ENCODE measurements around the gene ARHGEF11. TPM values are rescaled to one million over a fixed set of nuclear protein-coding genes. Genes with fewer than 3 reads are reported as not detected.

The ARHGEF11 gene
- total RNA-seq, 1 experiment from 2014 or later: 0.11 TPM

GRCh38 chr1:156995412-156995811 is 50.1 kb downstream of the ARHGEF11 start:
- Histone ChIP-seq H3K36me3 (ENCODE audit: insufficient read depth, low read length) (no peaks in the 10 kb centered on the region), H3K9me2 (replicated peaks; ENCODE audit: insufficient read depth, low read length) (no peaks in the 10 kb centered on the region), H3K9ac (ENCODE audit: low read length) (no peak overlapping the region), H3K4me1 (ENCODE audit: low read length) (no peaks in the 10 kb centered on the region), H3K27ac (ENCODE audit: low read length) (no peak overlapping the region), H3K4me3 (ENCODE audit: low read length) (no peak overlapping the region), H3K9me3 (ENCODE audit: low read length) (no peaks in the 10 kb centered on the region), H2AFZ (ENCODE audit: low read length) (no peak overlapping the region), H4K20me1 (ENCODE audit: insufficient read depth, low read depth, low read length) (no peaks in the 10 kb centered on the region), H3K79me2 (ENCODE audit: low read length) (no peaks in the 10 kb centered on the region), H3K4me2 (ENCODE audit: low read depth, low read length, poor library complexity, severe bottlenecking) (no peak overlapping the region), H3K27me3 (ENCODE audit: low read length) (no peaks in the 10 kb centered on the region)
- DNase-seq: no peak

DNA sequence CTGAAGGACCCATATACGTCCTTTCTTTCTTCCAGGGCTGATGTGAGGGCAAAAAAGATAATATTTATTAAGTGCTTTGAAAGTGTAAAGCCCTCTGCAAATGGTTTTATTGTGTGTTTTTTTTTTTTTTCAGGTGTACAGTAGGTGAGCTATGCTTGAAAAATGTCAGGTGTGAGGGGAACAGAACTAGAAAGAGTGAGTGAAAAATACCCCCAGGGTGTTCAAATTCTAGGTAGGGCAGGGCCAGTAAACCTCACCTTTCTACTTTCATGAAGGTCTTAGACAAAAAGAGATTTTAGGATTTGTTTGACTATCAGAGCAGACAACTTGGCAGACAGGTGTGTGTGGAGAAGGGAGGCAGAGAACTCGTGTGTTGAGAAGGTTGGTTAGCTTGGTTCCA is 51.3 kb downstream of the ARHGEF11 start:
- no peaks in the 10 kb centered on the region for H3K9me2 ChIP-seq (replicated peaks; ENCODE audit: insufficient read depth, low read length)
- no peak overlapping the region for H2AFZ ChIP-seq (ENCODE audit: low read length)
- H3K4me3 ChIP-seq (ENCODE audit: low read length): no peak overlapping the region
- H3K9ac ChIP-seq (ENCODE audit: low read length): no peak overlapping the region
- H3K27me3 ChIP-seq (ENCODE audit: low read length): no peaks in the 10 kb centered on the region
- H3K4me2 ChIP-seq (ENCODE audit: low read depth, low read length, poor library complexity, severe bottlenecking): no peak overlapping the region
- H3K36me3 ChIP-seq (ENCODE audit: insufficient read depth, low read length): no peaks in the 10 kb centered on the region
- DNase-seq: no peak
- H4K20me1 ChIP-seq (ENCODE audit: insufficient read depth, low read depth, low read length): no peaks in the 10 kb centered on the region
- no peaks in the 10 kb centered on the region for H3K9me3 ChIP-seq (ENCODE audit: low read length)
- no peak overlapping the region for H3K27ac ChIP-seq (ENCODE audit: low read length)
- no peaks in the 10 kb centered on the region for H3K4me1 ChIP-seq (ENCODE audit: low read length)
- H3K79me2 ChIP-seq (ENCODE audit: low read length): no peaks in the 10 kb centered on the region

- no peaks in the 10 kb centered on the region for H4K20me1 ChIP-seq (ENCODE audit: insufficient read depth, low read depth, low read length)
- H3K79me2 ChIP-seq (ENCODE audit: low read length): no peaks in the 10 kb centered on the region
- H3K9me3 ChIP-seq (ENCODE audit: low read length): no peaks in the 10 kb centered on the region
- H3K4me2 ChIP-seq (ENCODE audit: low read depth, low read length, poor library complexity, severe bottlenecking): no peak overlapping the region
- no peaks in the 10 kb centered on the region for H3K27me3 ChIP-seq (ENCODE audit: low read length)
- no peak overlapping the region for H3K9ac ChIP-seq (ENCODE audit: low read length)
- H3K27ac ChIP-seq (ENCODE audit: low read length): no peak overlapping the region
- no peak for DNase-seq
- no peak overlapping the region for H2AFZ ChIP-seq (ENCODE audit: low read length)
- no peaks in the 10 kb centered on the region for H3K36me3 ChIP-seq (ENCODE audit: insufficient read depth, low read length)
- no peaks in the 10 kb centered on the region for H3K9me2 ChIP-seq (replicated peaks; ENCODE audit: insufficient read depth, low read length)
- H3K4me1 ChIP-seq (ENCODE audit: low read length): no peaks in the 10 kb centered on the region
- H3K4me3 ChIP-seq (ENCODE audit: low read length): no peak overlapping the region
These were observed 52.0 kb downstream of the ARHGEF11 start for GRCh38 chr1:156993426-156994147.

DNA sequence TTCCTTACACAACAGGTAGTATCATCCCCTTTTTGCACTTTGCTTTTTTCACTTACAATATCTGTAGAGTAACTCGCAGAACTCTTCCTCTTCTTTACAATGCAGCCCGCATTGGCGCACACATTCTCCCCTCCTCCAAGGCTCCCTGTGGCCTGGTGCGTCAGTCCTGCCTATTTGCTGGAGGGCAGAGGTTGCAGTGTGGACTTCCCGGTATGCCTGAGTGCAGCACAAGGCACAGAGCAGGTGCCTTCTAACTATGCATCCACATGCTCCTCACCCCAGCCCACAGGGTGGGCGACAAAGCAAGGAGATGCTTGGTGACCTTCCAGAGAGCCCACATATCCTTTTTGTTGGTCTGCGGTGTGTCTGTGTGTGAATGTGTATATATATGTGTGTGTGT is 53.3 kb downstream of the ARHGEF11 start:
- Histone ChIP-seq H2AFZ (ENCODE audit: low read length) (no peak overlapping the region), H3K9me2 (replicated peaks; ENCODE audit: insufficient read depth, low read length) (no peaks in the 10 kb centered on the region), H3K9me3 (ENCODE audit: low read length) (no peaks in the 10 kb centered on the region), H3K4me1 (ENCODE audit: low read length) (no peaks in the 10 kb centered on the region), H3K27ac (ENCODE audit: low read length) (no peak overlapping the region), H3K79me2 (ENCODE audit: low read length) (no peaks in the 10 kb centered on the region), H3K36me3 (ENCODE audit: insufficient read depth, low read length) (no peaks in the 10 kb centered on the region), H3K4me2 (ENCODE audit: low read depth, low read length, poor library complexity, severe bottlenecking) (no peak overlapping the region), H3K4me3 (ENCODE audit: low read length) (no peak overlapping the region), H4K20me1 (ENCODE audit: insufficient read depth, low read depth, low read length) (no peaks in the 10 kb centered on the region), H3K9ac (ENCODE audit: low read length) (no peak overlapping the region), H3K27me3 (ENCODE audit: low read length) (no peaks in the 10 kb centered on the region)
- DNase-seq: no peak

- Histone ChIP-seq H3K9me3 (ENCODE audit: low read length) (no peaks in the 10 kb centered on the region), H3K4me2 (ENCODE audit: low read depth, low read length, poor library complexity, severe bottlenecking) (no peak overlapping the region), H3K79me2 (ENCODE audit: low read length) (no peaks in the 10 kb centered on the region), H3K4me1 (ENCODE audit: low read length) (no peaks in the 10 kb centered on the region), H3K36me3 (ENCODE audit: insufficient read depth, low read length) (no peaks in the 10 kb centered on the region), H3K9me2 (replicated peaks; ENCODE audit: insufficient read depth, low read length) (no peaks in the 10 kb centered on the region), H4K20me1 (ENCODE audit: insufficient read depth, low read depth, low read length) (no peaks in the 10 kb centered on the region), H3K4me3 (ENCODE audit: low read length) (no peak overlapping the region), H2AFZ (ENCODE audit: low read length) (no peak overlapping the region), H3K9ac (ENCODE audit: low read length) (no peak overlapping the region), H3K27me3 (ENCODE audit: low read length) (no peaks in the 10 kb centered on the region), H3K27ac (ENCODE audit: low read length) (no peak overlapping the region)
- no peak for DNase-seq
These were observed 57.8 kb downstream of the ARHGEF11 start for GRCh38 chr1:156987715-156988114.

- Histone ChIP-seq H3K27ac (ENCODE audit: low read length) (no peak overlapping the region), H3K27me3 (ENCODE audit: low read length) (no peaks in the 10 kb centered on the region), H3K9me3 (ENCODE audit: low read length) (no peaks in the 10 kb centered on the region), H4K20me1 (ENCODE audit: insufficient read depth, low read depth, low read length) (no peaks in the 10 kb centered on the region), H3K79me2 (ENCODE audit: low read length) (no peaks in the 10 kb centered on the region), H3K9me2 (replicated peaks; ENCODE audit: insufficient read depth, low read length) (no peaks in the 10 kb centered on the region), H3K4me3 (ENCODE audit: low read length) (no peak overlapping the region), H3K36me3 (ENCODE audit: insufficient read depth, low read length) (no peaks in the 10 kb centered on the region), H3K4me1 (ENCODE audit: low read length) (no peaks in the 10 kb centered on the region), H2AFZ (ENCODE audit: low read length) (no peak overlapping the region), H3K4me2 (ENCODE audit: low read depth, low read length, poor library complexity, severe bottlenecking) (no peak overlapping the region), H3K9ac (ENCODE audit: low read length) (no peak overlapping the region)
- DNase-seq: no peak
These were observed 65.0 kb downstream of the ARHGEF11 start for GRCh38 chr1:156980551-156980950.

DNA sequence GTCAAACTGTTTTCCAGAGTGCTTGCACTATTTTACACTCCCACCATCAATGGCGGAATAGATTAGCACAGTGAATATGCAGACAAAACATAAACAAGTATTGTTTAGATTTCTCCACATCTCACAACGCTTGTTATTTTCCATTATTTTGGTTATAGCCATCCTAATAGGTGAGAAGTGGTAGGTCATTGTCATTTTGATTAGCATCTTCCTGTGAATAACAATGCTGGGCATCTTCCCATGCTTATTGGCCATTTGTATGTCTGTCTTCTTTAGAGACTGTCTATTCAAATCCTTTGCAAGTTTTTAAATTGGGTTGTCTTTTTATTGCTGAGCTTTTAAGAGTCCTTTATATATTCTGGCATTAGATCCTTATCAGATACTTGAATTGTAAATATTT is 70.5 kb downstream of the ARHGEF11 start:
- H3K4me1 ChIP-seq (ENCODE audit: low read length): no peaks in the 10 kb centered on the region
- H3K27me3 ChIP-seq (ENCODE audit: low read length): no peaks in the 10 kb centered on the region
- H3K4me3 ChIP-seq (ENCODE audit: low read length): no peak overlapping the region
- H4K20me1 ChIP-seq (ENCODE audit: insufficient read depth, low read depth, low read length): no peaks in the 10 kb centered on the region
- no peak overlapping the region for H2AFZ ChIP-seq (ENCODE audit: low read length)
- no peaks in the 10 kb centered on the region for H3K79me2 ChIP-seq (ENCODE audit: low read length)
- no peaks in the 10 kb centered on the region for H3K9me2 ChIP-seq (replicated peaks; ENCODE audit: insufficient read depth, low read length)
- H3K9me3 ChIP-seq (ENCODE audit: low read length): no peaks in the 10 kb centered on the region
- no peak overlapping the region for H3K27ac ChIP-seq (ENCODE audit: low read length)
- H3K36me3 ChIP-seq (ENCODE audit: insufficient read depth, low read length): no peaks in the 10 kb centered on the region
- no peak overlapping the region for H3K4me2 ChIP-seq (ENCODE audit: low read depth, low read length, poor library complexity, severe bottlenecking)
- H3K9ac ChIP-seq (ENCODE audit: low read length): no peak overlapping the region
- no peak for DNase-seq

DNA sequence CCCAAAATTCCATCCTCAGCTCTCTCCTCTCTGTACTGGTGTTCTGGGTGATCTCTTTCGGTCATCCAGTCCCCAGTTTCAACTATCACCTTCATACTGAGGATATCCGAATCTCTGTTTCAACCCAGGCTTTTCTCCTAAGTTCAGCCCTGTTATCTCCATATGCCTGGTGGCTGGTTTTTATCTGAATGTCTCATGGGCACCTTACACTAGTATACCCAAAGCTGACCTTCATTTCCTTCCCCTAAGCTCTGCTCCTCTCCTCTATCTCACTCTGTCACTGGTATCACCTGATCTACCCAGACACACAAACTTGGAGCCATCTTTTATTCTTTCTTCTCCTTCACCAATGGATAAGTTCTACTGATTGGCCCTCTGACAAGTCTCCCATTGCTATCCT is 72.1 kb downstream of the ARHGEF11 start:
- H2AFZ ChIP-seq (ENCODE audit: low read length): no peak overlapping the region
- H3K4me2 ChIP-seq (ENCODE audit: low read depth, low read length, poor library complexity, severe bottlenecking): no peak overlapping the region
- no peak overlapping the region for H3K9ac ChIP-seq (ENCODE audit: low read length)
- no peaks in the 10 kb centered on the region for H3K9me2 ChIP-seq (replicated peaks; ENCODE audit: insufficient read depth, low read length)
- H3K4me1 ChIP-seq (ENCODE audit: low read length): no peaks in the 10 kb centered on the region
- DNase-seq: no peak
- H3K79me2 ChIP-seq (ENCODE audit: low read length): no peaks in the 10 kb centered on the region
- no peaks in the 10 kb centered on the region for H3K27me3 ChIP-seq (ENCODE audit: low read length)
- H3K27ac ChIP-seq (ENCODE audit: low read length): no peak overlapping the region
- H4K20me1 ChIP-seq (ENCODE audit: insufficient read depth, low read depth, low read length): no peaks in the 10 kb centered on the region
- no peaks in the 10 kb centered on the region for H3K9me3 ChIP-seq (ENCODE audit: low read length)
- no peak overlapping the region for H3K4me3 ChIP-seq (ENCODE audit: low read length)
- H3K36me3 ChIP-seq (ENCODE audit: insufficient read depth, low read length): no peaks in the 10 kb centered on the region

All from Karpas-422 (cell line).